ENCODE data around the gene LRMDA. TPM values are rescaled to one million over a fixed set of nuclear protein-coding genes. Genes with fewer than 3 reads are reported as not detected.

LRMDA gene
- total RNA-seq, 1 donor from 2014 or later = 19.4 TPM

DNA sequence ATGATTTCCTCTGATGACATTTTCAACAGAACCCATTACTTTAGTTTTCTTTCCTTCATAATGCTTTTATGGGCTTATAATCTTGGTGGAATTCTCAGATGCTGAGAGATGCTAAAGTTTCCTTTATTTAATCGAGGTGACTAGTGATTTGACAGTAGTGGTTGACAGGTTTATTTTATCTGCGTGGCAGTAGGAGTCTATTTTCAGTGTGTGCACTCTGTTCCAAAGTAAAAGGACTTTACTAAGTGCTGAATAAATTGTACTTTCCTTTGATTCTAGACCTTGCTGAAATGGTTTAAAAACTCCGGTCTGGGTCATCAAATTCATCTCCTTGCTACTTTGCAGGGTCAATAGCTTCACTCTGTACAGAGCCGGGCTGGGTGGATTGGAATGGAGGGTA, 900.3 kb downstream of the LRMDA start:
- DNase-seq (ENCODE audit: low spot score) = no peak
- Mint-ChIP-seq H3K36me3 (ENCODE audit: low read depth, unreplicated experiment) (no peaks in the 10 kb centered on the region), H3K9me3 (ENCODE audit: unreplicated experiment) (no peaks in the 10 kb centered on the region), H3K27ac (ENCODE audit: unreplicated experiment) (no peak overlapping the region), H3K4me3 (ENCODE audit: unreplicated experiment) (no peak overlapping the region), H3K4me1 (ENCODE audit: unreplicated experiment) (peaks cover 14% of the 10 kb centered on the region), H3K27me3 (ENCODE audit: unreplicated experiment) (peaks cover 2% of the 10 kb centered on the region)
- TF ChIP-seq, protein P1, sequence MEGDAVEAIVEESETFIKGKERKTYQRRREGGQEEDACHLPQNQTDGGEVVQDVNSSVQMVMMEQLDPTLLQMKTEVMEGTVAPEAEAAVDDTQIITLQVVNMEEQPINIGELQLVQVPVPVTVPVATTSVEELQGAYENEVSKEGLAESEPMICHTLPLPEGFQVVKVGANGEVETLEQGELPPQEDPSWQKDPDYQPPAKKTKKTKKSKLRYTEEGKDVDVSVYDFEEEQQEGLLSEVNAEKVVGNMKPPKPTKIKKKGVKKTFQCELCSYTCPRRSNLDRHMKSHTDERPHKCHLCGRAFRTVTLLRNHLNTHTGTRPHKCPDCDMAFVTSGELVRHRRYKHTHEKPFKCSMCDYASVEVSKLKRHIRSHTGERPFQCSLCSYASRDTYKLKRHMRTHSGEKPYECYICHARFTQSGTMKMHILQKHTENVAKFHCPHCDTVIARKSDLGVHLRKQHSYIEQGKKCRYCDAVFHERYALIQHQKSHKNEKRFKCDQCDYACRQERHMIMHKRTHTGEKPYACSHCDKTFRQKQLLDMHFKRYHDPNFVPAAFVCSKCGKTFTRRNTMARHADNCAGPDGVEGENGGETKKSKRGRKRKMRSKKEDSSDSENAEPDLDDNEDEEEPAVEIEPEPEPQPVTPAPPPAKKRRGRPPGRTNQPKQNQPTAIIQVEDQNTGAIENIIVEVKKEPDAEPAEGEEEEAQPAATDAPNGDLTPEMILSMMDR (IDR thresholded peaks at IDR 0.05; ENCODE audit: unreplicated experiment) = no peak

DNA sequence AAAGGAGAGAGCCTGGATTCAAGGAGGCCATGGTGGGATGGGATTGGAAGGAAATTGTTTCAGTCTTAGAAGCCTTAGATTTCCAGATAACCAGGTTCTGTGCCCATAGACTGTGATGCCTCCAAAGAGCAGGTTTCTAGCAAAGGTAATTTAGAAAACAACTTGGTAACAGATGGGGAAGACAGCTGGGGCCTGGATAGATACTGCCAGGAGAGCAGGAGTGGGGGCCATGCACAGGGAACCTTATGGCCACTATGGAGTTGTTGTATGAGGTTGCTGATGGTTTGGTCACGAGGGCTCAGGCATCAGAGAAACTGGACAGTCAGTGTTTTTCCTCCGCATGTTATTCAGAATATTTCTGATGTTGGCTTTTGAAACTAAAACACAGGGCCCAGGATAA, 901.9 kb downstream of the LRMDA start:
- Mint-ChIP-seq H3K27ac (ENCODE audit: unreplicated experiment) (no peak overlapping the region), H3K4me3 (ENCODE audit: unreplicated experiment) (no peak overlapping the region), H3K9me3 (ENCODE audit: unreplicated experiment) (no peaks in the 10 kb centered on the region), H3K36me3 (ENCODE audit: low read depth, unreplicated experiment) (no peaks in the 10 kb centered on the region), H3K4me1 (ENCODE audit: unreplicated experiment) (peaks cover 21% of the 10 kb centered on the region), H3K27me3 (ENCODE audit: unreplicated experiment) (peaks cover under 1% of the 10 kb centered on the region)
- DNase-seq (ENCODE audit: low spot score) = no peak
- TF ChIP-seq, protein P1 (IDR thresholded peaks at IDR 0.05; ENCODE audit: unreplicated experiment) = no peak

DNA sequence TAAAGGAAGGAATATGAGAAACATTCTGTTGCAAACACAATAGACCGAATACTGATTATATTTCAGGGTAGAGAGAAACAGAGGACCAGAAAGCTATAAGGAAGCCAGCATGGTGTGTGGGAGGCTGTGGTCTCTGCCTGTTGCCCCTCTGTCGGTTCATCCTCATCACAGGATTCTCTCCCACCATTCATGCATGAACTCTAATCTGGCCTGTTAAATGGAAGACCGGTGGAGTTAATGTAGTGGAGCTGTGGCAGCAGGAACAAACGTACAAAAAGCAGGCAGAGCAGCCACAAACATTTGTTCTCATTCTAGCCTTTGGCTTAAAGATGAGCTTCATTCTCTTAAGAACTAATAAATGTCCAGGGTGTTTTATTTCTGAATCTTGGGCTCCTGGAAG, 902.4 kb downstream of the LRMDA start:
- H3K9me3 Mint-ChIP-seq (ENCODE audit: unreplicated experiment) = no peaks in the 10 kb centered on the region
- TF ChIP-seq, protein P1 (IDR thresholded peaks at IDR 0.05; ENCODE audit: unreplicated experiment) = no peak
- DNase-seq (ENCODE audit: low spot score) = no peak
- no peaks in the 10 kb centered on the region for H3K36me3 Mint-ChIP-seq (ENCODE audit: low read depth, unreplicated experiment)
- no peak overlapping the region for H3K4me3 Mint-ChIP-seq (ENCODE audit: unreplicated experiment)
- no peaks in the 10 kb centered on the region for H3K27me3 Mint-ChIP-seq (ENCODE audit: unreplicated experiment)
- H3K4me1 Mint-ChIP-seq (ENCODE audit: unreplicated experiment) = peaks cover 21% of the 10 kb centered on the region
- H3K27ac Mint-ChIP-seq (ENCODE audit: unreplicated experiment) = no peak overlapping the region

DNA sequence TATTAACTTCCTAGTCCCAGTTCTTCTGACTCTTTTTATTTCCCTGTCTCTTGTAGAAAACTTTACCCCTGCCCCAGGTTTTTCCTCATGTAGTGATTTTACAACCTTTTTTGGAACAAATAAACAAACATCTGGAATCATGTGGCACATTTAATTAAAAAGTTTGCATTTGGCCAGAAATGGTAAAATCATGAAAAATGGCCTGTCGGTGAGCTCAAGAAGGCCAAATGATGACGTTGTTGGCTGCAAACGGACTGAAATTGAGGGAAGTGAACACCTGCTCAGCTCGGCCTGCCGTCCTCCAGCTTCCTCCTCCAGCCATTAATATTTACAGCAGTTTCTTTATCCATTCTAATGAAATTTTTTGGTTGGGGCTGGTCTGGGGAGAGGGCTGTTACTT, 902.8 kb downstream of the LRMDA start:
- H3K27ac Mint-ChIP-seq (ENCODE audit: unreplicated experiment) = no peak overlapping the region
- no peak for DNase-seq (ENCODE audit: low spot score)
- no peak overlapping the region for H3K4me3 Mint-ChIP-seq (ENCODE audit: unreplicated experiment)
- H3K9me3 Mint-ChIP-seq (ENCODE audit: unreplicated experiment) = no peaks in the 10 kb centered on the region
- TF ChIP-seq, protein P1 (IDR thresholded peaks at IDR 0.05; ENCODE audit: unreplicated experiment) = no peak
- peaks cover 21% of the 10 kb centered on the region for H3K4me1 Mint-ChIP-seq (ENCODE audit: unreplicated experiment)
- no peaks in the 10 kb centered on the region for H3K27me3 Mint-ChIP-seq (ENCODE audit: unreplicated experiment)
- H3K36me3 Mint-ChIP-seq (ENCODE audit: low read depth, unreplicated experiment) = no peaks in the 10 kb centered on the region

DNA sequence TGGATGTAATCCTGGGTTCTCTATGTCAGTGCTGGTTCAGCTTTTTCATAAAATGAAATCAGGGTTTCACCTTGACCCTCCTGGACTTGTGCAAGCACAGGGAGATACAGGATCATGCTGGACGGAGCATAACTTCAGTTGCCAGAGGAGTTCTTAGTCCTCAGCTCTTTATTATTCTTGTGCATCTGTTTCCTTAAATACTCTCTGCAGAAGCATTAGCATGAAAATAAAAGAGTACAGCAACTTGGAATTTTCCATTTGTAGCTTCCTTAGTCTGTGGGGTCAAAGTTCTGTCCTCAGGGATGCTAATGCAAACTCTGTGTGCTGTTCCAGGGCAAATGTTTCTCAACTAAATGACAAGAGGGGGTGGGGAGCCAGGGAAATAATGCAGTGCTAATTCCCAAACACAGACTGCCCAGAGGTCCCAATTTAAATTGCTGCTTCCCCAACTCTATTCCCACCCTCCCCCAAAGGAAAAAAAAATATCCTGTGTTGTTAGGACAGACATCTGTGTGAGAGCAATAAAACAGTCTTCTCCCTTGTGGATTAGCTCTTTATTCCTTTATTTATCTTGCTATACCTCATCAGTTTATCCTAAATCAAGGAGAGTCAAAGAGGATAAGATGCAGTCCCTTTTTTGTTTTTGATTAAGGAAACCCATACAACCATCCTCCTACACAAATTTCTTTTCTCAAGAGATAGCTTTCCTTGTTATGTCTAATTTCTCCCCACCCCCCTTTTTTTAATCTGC, 905.0 kb downstream of the LRMDA start:
- H3K9me3 Mint-ChIP-seq (ENCODE audit: unreplicated experiment) = no peaks in the 10 kb centered on the region
- no peak for DNase-seq (ENCODE audit: low spot score)
- H3K27ac Mint-ChIP-seq (ENCODE audit: unreplicated experiment) = no peak overlapping the region
- H3K36me3 Mint-ChIP-seq (ENCODE audit: low read depth, unreplicated experiment) = no peaks in the 10 kb centered on the region
- no peaks in the 10 kb centered on the region for H3K27me3 Mint-ChIP-seq (ENCODE audit: unreplicated experiment)
- H3K4me1 Mint-ChIP-seq (ENCODE audit: unreplicated experiment) = peaks cover 21% of the 10 kb centered on the region
- no peak overlapping the region for H3K4me3 Mint-ChIP-seq (ENCODE audit: unreplicated experiment)
- TF ChIP-seq, protein P1 (IDR thresholded peaks at IDR 0.05; ENCODE audit: unreplicated experiment) = no peak
